ENCODE measurements around the gene LLGL2. TPM values are rescaled to one million over a fixed set of nuclear protein-coding genes. Genes with fewer than 3 reads are reported as not detected.

The LLGL2 gene
- total RNA-seq, 2 experiments from 2014 or later = 12.6 to 21.6 TPM

- ChIA-PET CTCF (ENCODE audit: unreplicated experiment) (interaction anchor here (1.0 to 1.4 kb wide), 3 partner anchors 13 to 129 kb away, joined by 3 to 6 read pairs (median 3); partner anchors contain the start of gene SMIM5), POLR2A (no interaction called here)
- peak; percentile 33 for DNase-seq (ENCODE audit: low spot score)
- intact Hi-C loops (cut with micrococcal nuclease; ENCODE audit: unreplicated experiment) = loop anchor here (1.0 kb wide), 1 partner anchor 131 kb away; no protein-coding TSS in a partner anchor
- Histone ChIP-seq H3K36me3 (ENCODE audit: insufficient read depth, low read length) (no peaks in the 10 kb centered on the region), H3K9me3 (ENCODE audit: low read length) (no peaks in the 10 kb centered on the region), H3K4me1 (ENCODE audit: insufficient read depth, low read length, poor library complexity, severe bottlenecking) (no peaks in the 10 kb centered on the region), H3K4me2 (ENCODE audit: low read length) (no peak overlapping the region), H3K9me2 (ENCODE audit: insufficient read depth, low read length) (no peaks in the 10 kb centered on the region), H2AFZ (ENCODE audit: low read length) (no peak overlapping the region), H3K4me3 (ENCODE audit: low read depth, low read length, poor library complexity, severe bottlenecking) (no peak overlapping the region), H3K79me2 (ENCODE audit: insufficient read depth, low read depth, low read length) (no peaks in the 10 kb centered on the region), H4K20me1 (ENCODE audit: insufficient read depth, low read length) (no peaks in the 10 kb centered on the region), H3K27ac (ENCODE audit: low read depth, low read length, poor library complexity, severe bottlenecking) (no peak overlapping the region)
- BruUV-seq (replicated peaks) = no TSS peak
- TF ChIP-seq CTCF (conservative IDR thresholded peaks at IDR 0.05; ENCODE audit: low read length) = peak; percentile 77
- no peak for TF ChIP-seq EZH2phosphoT487 (IDR thresholded peaks at IDR 0.05; ENCODE audit: borderline replicate concordance, low read depth, low read length)
Measured at GRCh38 chr17:75619506-75620431, 94.3 kb downstream of the LLGL2 start.

GRCh38 chr17:75621489-75621888 lies 96.0 kb downstream of the LLGL2 start:
- H3K9me2 ChIP-seq (ENCODE audit: insufficient read depth, low read length) = no peaks in the 10 kb centered on the region
- no peak overlapping the region for H3K27ac ChIP-seq (ENCODE audit: low read depth, low read length, poor library complexity, severe bottlenecking)
- ChIA-PET POLR2A (interaction anchor here (0.5 kb wide), 1 partner anchor 334 kb away, joined by 3 read pairs; no protein-coding TSS in a partner anchor), CTCF (ENCODE audit: unreplicated experiment) (interaction anchor here (1.0 kb wide), 1 partner anchor 68 kb away, joined by 3 read pairs; no protein-coding TSS in a partner anchor)
- H3K79me2 ChIP-seq (ENCODE audit: insufficient read depth, low read depth, low read length) = no peaks in the 10 kb centered on the region
- H3K36me3 ChIP-seq (ENCODE audit: insufficient read depth, low read length) = no peaks in the 10 kb centered on the region
- H2AFZ ChIP-seq (ENCODE audit: low read length) = no peak overlapping the region
- peaks cover 6% of the 10 kb centered on the region for H3K4me1 ChIP-seq (ENCODE audit: insufficient read depth, low read length, poor library complexity, severe bottlenecking)
- no peak for DNase-seq (ENCODE audit: low spot score)
- TF ChIP-seq CTCF (conservative IDR thresholded peaks at IDR 0.05; ENCODE audit: low read length) = no peak
- TF ChIP-seq EZH2phosphoT487 (IDR thresholded peaks at IDR 0.05; ENCODE audit: borderline replicate concordance, low read depth, low read length) = no peak
- H3K9me3 ChIP-seq (ENCODE audit: low read length) = no peaks in the 10 kb centered on the region
- no peak overlapping the region for H3K4me3 ChIP-seq (ENCODE audit: low read depth, low read length, poor library complexity, severe bottlenecking)
- intact Hi-C loops (cut with micrococcal nuclease; ENCODE audit: unreplicated experiment) = no loop called here
- BruUV-seq (replicated peaks) = no TSS peak
- H3K4me2 ChIP-seq (ENCODE audit: low read length) = no peak overlapping the region
- no peaks in the 10 kb centered on the region for H4K20me1 ChIP-seq (ENCODE audit: insufficient read depth, low read length)

- Histone ChIP-seq H3K9me3 (ENCODE audit: low read length) (no peaks in the 10 kb centered on the region), H4K20me1 (ENCODE audit: insufficient read depth, low read length) (no peaks in the 10 kb centered on the region), H3K4me2 (ENCODE audit: low read length) (no peak overlapping the region), H3K9me2 (ENCODE audit: insufficient read depth, low read length) (no peaks in the 10 kb centered on the region), H3K4me1 (ENCODE audit: insufficient read depth, low read length, poor library complexity, severe bottlenecking) (peaks cover 12% of the 10 kb centered on the region), H2AFZ (ENCODE audit: low read length) (no peak overlapping the region), H3K36me3 (ENCODE audit: insufficient read depth, low read length) (no peaks in the 10 kb centered on the region), H3K27ac (ENCODE audit: low read depth, low read length, poor library complexity, severe bottlenecking) (no peak overlapping the region), H3K79me2 (ENCODE audit: insufficient read depth, low read depth, low read length) (no peaks in the 10 kb centered on the region), H3K4me3 (ENCODE audit: low read depth, low read length, poor library complexity, severe bottlenecking) (no peak overlapping the region)
- POLR2A ChIA-PET = no interaction called here
- BruUV-seq (replicated peaks) = no TSS peak
- TF ChIP-seq CTCF (conservative IDR thresholded peaks at IDR 0.05; ENCODE audit: low read length) (no peak), EZH2phosphoT487 (IDR thresholded peaks at IDR 0.05; ENCODE audit: borderline replicate concordance, low read depth, low read length) (no peak)
- CTCF ChIA-PET (ENCODE audit: unreplicated experiment) = interaction anchor here (1.0 kb wide), 1 partner anchor 68 kb away, joined by 3 read pairs; no protein-coding TSS in a partner anchor
- intact Hi-C loops (cut with micrococcal nuclease; ENCODE audit: unreplicated experiment) = no loop called here
- no peak for DNase-seq (ENCODE audit: low spot score)
Measured at GRCh38 chr17:75622076-75622475, 96.6 kb downstream of the LLGL2 start.
